Inflammatory macrophage treated with lipopolysaccharide for 1 hour (primary cell): ENCODE measurements around the gene BRIX1.
"Not testable (repeated sequence)": the region's sequence is repeated elsewhere in the genome, so short reads cannot be mapped to it uniquely, and the experiment has no call there.

Experiments used
- DNase-seq, 2 donors: peaks; one replicate each; pipeline ENCODE4 v3.0.0-alpha.2; 2020 to 2022

BRIX1 gene

DNA sequence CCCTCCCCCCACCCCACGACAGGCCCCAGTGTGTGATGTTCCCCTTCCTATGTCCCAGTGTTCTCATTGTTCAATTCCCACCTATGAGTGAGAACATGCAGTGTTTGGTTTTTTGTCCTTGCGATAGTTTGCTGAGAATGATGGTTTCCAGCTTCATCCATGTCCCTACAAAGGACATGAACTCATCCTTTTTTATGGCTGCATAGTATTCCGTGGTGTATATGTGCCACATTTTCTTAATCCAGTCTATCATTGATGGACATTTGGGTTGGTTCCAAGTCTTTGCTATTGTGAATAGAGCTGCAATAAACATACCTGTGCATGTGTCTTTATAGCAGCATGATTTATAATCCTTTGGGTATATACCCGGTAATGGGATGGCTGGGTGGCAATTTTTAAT lies 56.1 kb downstream of the BRIX1 start:
- not testable (repeated sequence) for DNase-seq
